HT-29 (cell line): Measurements from ENCODE around the gene CENPQ. TPM values are rescaled to one million over a fixed set of nuclear protein-coding genes. Genes with fewer than 3 reads are reported as not detected.
A peak's percentile ranks its signal among the peaks of the same experiment; 100 is the strongest.

Experiments used
- DNase-seq: peaks from one replicate; pipeline ENCODE4 v3.0.0-alpha.2; 2015; ENCODE audit warnings: low spot score
- total RNA-seq: library from RNA; depleted of rRNA; stranded (reverse); fragments of >200 nt; shearing (Covaris generic); gene quantifications from 2 replicates; pipeline ENCODE4 v1.2.3, GENCODE V29; 2014

The CENPQ gene
- total RNA-seq, 1 experiment from 2014 or later: 3.3 TPM

DNA sequence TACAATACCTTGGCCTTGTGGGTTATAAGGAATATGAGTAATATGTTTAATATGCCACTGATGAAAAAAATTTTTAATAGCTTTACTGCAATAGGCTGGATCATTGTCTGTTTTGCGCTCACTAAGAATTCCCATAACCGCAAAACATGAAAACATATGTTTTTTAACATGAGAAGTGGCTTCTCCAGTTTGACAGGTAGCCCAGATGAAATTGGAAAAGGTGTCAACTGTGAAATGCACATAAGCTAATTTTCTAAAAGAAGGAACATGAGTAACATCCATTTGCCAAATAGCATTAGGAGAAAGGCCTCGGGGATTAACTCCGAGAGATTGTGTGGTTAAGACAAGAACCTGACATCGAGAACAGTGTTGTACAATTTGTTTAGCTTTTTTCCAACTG lies 41.5 kb downstream of the CENPQ start:
- DNase-seq: no peak

DNA sequence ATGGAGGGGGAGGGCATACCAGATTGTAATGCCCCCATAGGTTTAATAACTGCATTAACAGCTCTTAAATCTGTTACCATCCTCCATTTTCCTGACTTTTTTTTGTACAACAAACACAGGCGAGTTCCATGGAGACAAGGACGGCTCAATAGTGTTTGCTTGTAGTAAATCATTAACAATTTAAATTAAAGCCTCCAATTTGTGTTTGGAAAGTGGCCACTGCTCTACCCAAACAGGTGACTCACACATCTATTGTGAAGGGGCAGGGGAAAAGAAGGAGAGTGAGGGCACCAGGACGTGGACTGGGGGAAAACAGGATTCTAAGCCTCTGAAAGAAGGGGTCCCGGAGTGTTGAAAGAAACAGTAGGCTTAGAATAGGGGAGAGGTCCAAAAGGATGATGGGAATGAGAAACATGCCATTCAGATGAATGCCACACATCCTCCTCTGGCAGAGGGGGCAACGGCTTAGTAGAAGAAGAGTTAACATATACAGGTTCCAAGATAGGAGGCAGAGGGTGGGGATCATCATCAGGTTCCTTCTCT lies 43.5 kb downstream of the CENPQ start:
- DNase-seq: peak; percentile 71

DNA sequence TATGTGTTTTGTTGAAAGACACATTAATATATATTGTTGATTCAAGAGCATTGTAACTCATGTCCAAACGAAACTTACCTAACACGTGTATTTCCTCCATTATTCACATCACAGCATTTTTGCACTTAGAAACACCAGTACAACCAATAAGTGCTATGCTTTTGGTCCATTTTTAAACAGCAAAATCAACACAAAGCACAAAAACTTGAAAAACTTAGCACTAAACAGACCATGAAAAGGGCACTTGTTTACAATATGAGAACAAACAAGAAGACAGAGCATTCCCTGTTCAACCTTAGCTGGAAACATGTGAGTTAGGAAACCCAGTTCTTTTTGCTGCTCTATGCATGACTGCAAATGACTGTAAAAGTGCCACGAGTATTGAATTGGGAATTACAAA lies 46.2 kb downstream of the CENPQ start:
- no peak for DNase-seq

DNA sequence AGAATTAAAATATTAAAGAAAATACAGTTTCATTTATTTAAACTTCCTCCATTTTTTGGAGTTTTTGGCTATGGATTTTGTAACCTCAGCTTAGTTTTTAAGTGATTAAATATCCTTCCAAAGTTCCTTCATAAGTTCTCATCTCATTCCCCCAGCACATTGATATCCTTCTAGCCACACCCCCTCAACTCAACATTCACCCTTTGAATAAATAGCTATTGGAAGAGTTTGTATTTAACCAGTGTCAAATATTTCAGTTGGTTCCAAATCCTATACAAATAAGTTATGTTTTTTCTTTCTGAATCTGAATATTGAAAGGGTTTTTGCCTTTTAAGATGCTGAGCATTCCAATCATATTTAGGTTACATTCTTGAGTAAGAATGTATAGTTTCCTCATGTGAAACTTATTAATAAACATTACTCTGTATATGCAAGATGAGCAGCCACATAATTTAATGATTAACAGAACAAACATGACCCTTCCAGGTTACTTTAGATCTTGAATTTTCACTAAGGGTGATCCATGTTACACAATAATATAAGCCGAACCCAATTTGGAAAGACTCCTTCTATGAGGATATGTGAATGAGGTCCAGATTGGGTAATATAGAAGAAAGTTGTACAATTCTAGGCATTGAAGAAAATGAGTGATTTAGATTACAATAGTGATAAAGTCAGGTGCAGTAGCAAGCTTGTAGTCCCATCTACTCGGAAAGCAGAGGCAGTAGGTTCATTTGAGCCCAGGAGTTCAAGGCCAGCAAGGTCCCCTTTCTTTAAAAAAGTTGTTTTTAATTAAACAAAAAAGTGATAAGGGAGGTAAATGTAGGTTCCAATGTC lies 50.2 kb downstream of the CENPQ start:
- DNase-seq: no peak

DNA sequence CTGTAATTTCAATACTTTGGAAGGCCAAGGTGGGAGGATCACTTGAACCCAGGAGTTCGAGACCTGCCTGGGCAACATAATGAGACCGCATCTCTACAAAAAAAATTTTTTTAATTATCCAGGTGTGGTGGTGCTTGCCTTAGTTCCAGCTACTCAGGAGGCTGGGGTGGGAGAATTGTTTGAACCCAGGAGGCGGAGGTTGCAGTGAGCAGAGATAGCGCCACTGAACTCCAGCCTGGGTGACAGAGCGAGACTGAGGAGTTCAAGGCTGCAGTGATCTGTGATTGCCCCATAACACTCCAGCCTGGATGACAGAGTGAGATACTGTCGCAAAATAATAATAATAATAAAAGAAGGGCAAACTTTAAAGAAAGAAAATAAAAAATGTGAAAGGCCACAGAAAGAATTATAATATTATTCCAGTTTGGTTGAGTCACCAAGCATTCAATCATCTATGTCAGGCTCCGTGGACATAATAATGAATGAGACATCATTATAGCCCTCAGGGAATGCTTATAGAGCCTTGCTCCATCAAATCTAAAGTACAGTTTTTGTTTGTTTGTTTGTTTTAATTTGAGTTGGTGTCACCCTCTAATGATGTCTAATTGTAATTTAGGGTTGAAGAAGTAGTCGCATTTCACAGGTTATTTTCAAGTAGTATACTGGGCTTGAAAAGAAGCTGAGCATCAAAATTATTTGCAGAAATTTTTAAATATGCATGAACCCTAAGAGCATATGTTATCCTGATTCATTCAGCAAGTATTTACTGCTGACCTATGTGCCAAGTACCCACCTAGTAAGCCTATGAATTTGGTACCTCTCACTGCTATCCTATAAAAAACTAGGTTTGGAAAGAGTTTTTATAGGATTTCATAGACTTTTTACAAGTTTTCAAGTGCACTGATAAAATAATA lies 51.7 kb downstream of the CENPQ start:
- no peak for DNase-seq

DNA sequence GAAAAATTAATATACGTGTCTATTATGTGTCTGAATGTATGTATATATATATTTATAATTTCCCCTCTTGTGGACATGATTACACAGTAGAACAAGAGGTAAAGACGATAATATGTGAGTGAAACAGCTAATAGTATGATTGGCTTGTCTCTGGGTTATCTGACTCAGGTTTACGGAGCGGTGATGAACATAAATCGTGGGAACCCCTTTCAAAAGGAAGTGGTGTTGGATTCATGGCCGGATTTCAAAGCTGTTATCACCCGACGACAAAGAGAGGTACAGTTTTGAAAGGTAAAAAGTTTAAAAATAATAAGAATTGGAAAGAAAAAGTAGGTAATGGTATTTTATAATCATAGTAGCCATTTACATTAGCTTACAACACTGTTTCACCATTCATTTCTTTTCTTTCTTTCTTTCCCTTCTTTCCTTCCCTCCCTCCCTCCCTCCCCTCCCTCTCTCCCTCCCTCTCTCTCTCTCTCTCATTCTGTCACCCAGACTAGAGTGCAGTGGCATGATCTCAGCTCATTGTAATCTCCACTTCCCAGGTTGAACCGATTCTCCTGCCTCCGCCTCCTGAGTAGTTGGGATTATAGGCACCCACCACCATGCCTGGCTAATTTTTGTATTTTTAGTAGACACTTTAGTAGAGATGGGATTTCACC lies 52.4 kb downstream of the CENPQ start:
- DNase-seq: no peak

DNA sequence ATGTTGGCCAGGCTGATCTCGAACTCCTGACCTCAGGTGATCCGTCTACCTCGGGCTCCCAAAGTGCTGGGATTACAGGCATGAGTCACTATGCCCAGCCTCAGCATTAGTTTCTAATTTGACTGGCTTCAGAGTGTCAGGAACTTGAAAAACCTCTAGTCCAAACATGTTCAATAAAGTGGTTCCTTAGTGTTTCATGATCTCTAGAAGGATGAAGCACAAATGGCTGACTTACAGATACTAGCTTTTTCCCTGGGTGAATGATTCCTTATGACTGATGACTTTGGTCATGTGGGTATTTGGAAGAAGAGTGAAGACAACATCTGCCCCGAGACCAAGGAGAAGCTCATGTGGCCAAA lies 53.0 kb downstream of the CENPQ start:
- DNase-seq: no peak

DNA sequence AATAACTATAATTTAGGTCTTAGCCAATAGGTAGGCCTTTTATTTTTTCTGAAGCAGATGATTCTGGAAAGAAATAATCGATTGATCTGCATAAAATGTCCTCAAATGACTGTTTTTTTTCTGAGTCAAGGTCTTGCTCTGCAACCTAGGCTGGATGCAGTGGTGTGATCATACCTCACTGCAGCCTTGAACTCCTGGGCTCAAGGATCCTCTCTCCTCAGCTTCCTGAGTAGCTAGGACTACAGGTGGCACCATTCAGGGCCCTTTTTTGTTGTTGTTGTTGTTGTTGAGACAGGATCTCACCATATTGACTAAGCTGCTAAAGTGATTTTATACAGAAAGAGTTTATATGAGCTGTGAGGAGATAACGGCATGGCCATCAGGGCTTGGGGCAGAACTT lies 54.7 kb downstream of the CENPQ start:
- DNase-seq: no peak

DNA sequence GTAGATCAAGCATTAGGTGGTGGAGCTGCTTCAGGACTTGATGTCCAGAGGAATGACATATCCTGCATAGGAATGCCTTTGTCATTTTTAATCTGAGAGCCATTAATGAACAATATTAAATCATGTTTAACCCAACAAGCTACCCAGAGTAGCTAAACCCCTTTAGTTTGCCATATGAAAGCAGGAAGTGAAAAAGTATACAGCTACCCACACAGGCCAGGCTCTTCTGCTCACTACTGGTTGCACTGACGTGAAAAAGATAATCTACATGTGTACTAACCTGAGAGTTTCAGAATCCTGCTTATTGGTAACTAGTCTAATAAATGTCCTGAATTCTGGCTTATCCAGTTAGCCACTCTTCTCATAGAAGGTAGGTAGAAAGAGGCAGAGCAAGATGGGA lies 56.5 kb downstream of the CENPQ start:
- no peak for DNase-seq

DNA sequence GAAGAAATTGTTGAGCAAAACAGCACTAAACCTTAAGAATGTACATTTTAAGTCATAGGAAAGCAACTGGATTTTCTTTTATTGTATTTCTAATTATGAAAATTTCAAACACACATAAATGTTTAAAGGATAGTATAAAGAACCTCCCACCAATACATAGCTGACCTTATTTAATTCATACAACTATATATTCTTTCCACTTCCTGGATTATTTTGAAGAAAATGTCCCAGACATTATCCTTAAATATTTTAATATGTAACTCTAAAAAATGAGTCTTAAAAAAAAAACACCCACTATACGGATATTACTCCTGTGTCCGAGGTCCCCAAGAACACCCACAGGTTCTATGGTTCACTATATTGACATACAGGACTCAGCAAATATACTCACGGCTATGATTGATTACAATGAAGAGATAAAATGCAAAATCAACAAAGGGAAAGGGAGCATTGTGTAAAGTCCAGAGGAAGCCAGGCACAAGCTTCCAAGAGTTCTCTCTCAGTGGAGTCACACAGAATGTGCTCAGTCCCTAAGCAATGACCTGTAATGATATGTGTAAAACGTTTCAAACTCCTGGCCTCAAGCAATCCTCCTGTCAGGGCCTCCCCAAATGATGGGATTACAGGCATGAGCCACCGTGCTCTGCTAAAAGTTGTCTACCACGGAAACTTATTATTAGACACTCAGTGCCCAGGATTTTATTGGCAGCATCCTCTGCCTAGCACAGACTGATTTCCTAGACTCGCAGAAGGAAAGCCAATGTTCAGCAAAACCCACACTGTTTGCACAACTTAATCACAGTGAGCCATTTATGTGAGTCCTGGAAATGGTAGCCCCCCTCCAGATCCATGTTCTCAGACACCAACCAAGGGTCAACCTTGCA lies 59.8 kb downstream of the CENPQ start:
- peak; percentile 43 for DNase-seq

DNA sequence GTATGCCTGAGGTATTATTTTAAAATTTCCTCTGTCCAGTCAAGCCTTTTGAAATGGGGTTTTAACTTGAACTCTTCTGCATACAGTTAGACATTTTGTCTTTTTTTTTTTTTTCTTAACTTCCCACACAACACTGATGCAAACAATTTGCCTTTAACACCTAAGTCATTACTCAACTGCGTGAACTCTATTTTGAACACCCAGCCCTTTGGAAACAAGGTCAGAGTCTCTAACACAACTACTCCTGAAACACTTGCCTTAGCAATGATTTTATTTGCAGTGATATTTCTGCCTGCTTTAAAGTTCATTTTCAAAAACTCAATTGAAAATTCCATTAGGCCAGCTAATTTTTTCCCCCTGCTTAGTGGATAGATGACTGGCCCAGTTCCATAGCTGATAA lies 60.7 kb downstream of the CENPQ start:
- DNase-seq: no peak

DNA sequence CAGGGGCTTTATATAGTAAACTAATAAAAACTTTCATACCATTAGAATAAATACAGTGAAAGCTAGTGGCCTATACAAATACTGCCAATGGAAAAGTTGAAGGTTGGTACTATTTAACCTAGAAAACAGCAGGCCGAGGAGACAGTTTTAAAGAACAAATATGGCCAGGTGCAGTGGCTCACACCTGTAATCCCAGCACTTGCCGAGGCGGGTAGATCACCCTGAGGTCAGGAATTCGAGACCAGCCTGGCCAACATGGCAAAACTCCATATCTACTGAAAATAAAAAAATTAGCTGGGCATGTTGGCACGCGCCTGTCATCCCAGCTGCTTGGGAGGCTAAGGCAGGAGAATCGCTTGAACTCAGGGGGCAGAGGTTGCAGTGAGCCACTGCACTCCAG lies 61.4 kb downstream of the CENPQ start:
- DNase-seq: no peak

DNA sequence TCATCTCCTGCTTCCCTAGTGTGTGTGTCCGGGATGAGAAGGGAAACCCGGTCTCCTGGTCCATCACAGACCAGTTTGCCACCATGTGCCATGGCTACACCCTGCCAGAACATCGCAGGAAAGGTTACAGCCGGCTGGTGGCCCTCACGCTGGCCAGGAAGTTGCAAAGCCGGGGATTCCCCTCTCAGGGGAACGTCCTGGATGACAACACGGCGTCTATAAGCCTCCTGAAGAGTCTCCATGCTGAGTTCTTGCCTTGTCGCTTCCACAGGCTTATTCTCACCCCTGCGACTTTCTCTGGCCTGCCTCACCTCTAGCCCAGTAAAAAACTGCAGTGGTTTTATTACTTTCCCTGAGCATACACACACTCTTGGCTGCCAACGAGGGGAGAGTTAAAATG lies 63.4 kb downstream of the CENPQ start:
- no peak for DNase-seq

DNA sequence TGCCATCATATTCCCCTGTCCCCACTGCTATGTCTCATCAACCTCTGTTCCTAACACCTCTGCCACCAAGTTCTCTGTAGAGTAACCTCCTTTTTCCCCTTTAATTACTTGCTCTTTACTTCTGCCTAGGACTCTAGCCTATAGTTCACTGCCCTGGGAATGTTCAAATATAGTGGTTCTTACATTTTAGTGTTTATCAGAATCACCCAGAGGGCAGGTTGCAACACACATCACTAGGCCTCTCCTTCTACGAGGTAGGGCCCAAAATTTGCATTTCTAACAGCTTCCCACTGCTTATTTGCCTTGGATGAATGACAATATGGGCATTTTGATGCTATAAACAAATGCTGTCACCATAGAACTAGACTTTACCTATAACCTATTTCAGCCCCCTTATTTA lies 64.2 kb downstream of the CENPQ start:
- no peak for DNase-seq

DNA sequence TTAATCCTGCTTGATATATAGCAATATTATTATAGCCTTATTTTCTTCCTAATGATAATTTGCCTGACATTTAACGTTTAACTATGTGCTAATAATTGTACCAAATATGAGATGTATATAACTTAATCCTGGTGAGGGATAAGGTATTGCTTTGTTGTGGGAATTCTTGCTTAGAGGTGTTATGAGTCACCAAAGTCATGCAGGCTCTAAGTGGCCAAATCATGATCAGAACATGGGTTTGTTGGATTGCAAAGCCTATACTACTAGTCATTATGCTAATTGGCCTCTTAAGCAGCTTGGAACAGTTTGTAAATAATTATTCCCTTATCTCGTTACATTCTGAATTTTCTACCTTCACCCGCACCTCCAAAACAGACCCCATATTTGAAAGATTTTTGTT lies 65.4 kb downstream of the CENPQ start:
- no peak for DNase-seq

DNA sequence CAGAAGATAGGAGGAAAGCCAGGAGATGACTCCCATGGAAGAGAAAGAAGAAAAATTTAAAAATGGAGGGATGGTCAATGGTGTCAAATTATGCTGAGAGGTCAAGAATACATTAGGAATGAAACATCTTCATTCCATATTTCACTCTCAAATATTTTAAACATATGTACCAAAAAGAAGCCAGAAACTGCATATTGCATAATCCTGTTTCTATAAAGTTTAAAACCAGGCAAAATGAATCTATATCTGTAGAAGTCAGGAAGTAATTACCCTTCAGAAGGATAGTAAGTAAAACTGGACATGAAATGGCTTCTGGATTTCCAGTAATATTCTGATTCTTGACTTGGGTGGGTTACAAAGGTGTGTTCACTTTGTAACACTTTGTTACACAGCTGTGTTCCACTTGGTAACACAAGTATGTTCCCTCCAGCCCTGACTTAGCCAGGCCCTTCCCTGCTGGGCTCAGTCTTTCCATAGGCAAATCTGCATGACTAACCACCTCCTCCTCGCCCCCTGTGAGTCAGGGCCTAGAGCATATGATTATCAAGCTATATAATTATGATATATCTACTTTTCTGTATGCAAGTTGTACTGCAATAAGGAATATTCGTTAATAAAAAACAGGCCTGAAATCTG lies 67.1 kb downstream of the CENPQ start:
- DNase-seq: no peak

DNA sequence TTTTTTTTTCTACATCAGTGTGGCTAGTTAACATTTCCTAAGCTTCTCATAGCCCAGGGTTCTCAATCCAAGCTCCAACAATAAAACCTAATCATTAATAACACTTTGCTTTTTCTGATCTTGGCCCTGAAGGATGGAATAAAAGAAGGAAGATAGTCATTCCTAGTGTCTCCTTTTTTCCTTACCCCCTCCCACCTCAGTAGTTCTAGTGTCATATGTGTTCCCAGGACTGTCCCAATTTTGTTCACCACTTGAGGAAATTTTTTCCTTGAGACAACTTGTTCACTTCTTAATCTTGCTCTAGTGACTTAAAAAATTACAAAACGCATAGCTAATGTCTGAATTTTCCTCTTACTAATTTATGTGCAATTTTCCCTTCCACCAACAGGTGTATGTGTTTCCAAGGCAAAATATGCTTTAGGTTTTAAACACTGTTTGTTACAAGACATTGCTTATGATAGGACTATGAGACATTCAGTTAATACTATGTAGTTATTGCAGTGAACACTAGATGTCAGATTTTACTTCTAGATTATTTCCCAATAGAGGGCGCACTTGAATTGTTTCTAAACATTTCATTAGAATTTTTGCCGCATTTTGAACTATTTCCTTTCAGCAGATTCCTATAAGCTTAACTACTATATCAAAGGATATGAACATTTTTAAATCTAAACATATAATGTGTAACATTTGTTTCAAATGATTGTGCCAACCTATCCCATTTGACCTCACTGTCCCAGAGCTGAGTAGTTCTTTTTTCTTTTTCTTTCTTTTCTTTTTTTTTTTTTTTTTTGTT lies 68.8 kb downstream of the CENPQ start:
- DNase-seq: peak; percentile 82

DNA sequence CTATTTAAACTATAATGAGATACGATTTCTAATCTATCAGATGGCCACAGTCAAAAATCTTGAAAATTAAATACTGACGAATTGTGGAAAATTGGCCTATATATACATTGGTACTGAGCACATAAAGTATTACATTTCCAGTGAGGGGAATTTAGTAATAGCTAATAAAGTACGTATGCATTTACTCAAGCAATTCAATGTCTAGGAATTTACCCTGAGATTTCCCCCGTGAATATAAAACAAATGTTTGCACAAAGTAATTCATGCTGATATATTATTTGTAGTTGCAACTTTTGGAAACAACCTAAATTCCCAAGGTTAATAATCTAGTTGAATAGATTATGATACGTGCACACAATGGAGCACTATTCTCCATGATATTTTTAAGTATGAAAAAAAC lies 72.6 kb downstream of the CENPQ start:
- DNase-seq: no peak

DNA sequence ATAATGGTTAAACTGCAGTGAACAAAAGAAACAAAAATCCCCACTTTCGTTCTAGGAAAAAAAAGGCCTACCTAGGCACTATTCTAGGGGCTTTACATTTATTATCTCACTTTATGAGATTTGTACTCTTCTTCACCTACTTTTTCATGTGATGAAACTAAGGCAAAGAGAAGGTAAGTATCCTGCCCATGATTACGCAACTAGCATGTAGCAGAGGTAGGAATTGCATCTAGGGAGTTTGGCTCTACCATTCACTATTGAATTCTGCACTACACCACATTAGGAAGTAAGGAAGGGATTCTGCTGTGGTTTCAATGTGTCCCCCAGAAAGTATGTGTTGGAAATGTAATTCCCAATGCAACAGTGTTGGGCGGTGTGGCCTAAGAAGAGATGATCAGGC lies 75.9 kb downstream of the CENPQ start:
- no peak for DNase-seq

DNA sequence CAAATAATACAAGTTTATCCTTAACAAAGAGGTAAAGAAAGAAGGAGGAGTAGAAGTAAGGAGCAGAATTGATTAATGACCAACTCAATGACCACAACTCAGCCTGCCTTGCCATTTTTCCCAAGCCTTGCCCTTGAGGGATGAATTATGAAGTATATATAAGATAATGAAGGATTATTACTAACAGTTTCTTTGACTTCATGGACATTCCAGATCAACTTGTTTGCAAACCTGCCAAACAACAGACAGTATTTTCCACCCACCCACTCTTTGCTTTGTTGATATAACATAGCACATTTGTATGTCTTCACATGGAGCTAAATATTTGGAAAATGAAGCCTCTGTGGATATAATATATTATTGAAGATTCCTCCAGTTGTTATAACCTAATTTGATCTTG lies 77.4 kb downstream of the CENPQ start:
- DNase-seq: peak; percentile 41
